Measurements from ENCODE around the gene ARFRP1. TPM values are rescaled to one million over a fixed set of nuclear protein-coding genes. Genes with fewer than 3 reads are reported as not detected.

Gene ARFRP1
- polyA plus RNA-seq, 3 donors: 18.2 to 31.1 (median 20.7) TPM

DNA sequence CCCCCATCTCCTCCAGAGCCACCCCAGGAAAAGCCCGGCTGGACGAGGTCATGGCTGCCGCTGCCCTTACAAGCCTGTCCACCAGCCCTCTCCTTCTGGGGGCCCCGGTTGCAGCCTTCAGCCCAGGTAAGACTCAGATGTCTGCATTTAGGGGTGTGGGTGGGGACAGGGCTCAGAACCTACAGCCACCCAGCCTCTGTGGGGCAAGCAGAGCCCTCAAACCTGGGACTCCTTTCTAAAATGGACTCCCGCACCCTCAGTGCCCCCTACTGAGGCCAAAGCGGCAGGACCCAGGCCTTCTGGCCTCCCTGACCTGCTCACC, 33.5 kb upstream of the ARFRP1 start:
- H3K4me3 ChIP-seq (replicated peaks in 1 of 3; ENCODE audit: low read depth in 2 of 3, low read length in 3 of 3): peak overlapping the region in 1 of 3 experiments; percentile 83
- no peaks in the 10 kb centered on the region for H3K9me3 ChIP-seq (replicated peaks in 1 of 2; ENCODE audit: control insufficient read depth in 1 of 2, insufficient read depth in 1 of 2, low read length in 2 of 2)
- H3K27ac Mint-ChIP-seq: no peak overlapping the region
- no peak overlapping the region for H3K27ac ChIP-seq (ENCODE audit: low read depth in 1 of 2, low read length in 2 of 2)
- peak overlapping the region; percentile 78 for H2AFZ ChIP-seq (ENCODE audit: insufficient read depth, low read depth, low read length, poor library complexity, severe bottlenecking)
- no peak for DNase-seq
- H3K27me3 ChIP-seq (ENCODE audit: control insufficient read depth in 2 of 2, insufficient read depth in 2 of 2, low read length in 2 of 2): peaks cover 8 to 21% of the 10 kb centered on the region in 2 donors
- peak overlapping the region in 1 of 2 donors; percentile 46 for H3K4me3 Mint-ChIP-seq
- H4K20me1 ChIP-seq (ENCODE audit: insufficient read depth, low read length): peaks cover 31% of the 10 kb centered on the region
- peaks cover 0 to 9% of the 10 kb centered on the region in 2 donors for H3K36me3 ChIP-seq (replicated peaks in 1 of 2; ENCODE audit: control insufficient read depth in 1 of 2, insufficient read depth in 2 of 2, low read length in 2 of 2)
- peaks cover 12 to 26% (median 19%) of the 10 kb centered on the region in 3 donors for H3K27me3 Mint-ChIP-seq (ENCODE audit: low read depth in 3 of 3)
- peaks cover 7% of the 10 kb centered on the region for H3K79me2 ChIP-seq (ENCODE audit: insufficient read depth, low read length)
- peaks cover 0 to 4% (median 0%) of the 10 kb centered on the region in 7 donors for H3K9me3 Mint-ChIP-seq
- 100% methylated on average over 2 of the region's 6 CpGs for WGBS (ENCODE audit: insufficient coverage)
- peaks cover 35 to 46% of the 10 kb centered on the region in 2 donors for H3K4me1 ChIP-seq (ENCODE audit: control insufficient read depth in 1 of 2, insufficient read depth in 2 of 2, low read length in 2 of 2)
- TF ChIP-seq, protein P1, sequence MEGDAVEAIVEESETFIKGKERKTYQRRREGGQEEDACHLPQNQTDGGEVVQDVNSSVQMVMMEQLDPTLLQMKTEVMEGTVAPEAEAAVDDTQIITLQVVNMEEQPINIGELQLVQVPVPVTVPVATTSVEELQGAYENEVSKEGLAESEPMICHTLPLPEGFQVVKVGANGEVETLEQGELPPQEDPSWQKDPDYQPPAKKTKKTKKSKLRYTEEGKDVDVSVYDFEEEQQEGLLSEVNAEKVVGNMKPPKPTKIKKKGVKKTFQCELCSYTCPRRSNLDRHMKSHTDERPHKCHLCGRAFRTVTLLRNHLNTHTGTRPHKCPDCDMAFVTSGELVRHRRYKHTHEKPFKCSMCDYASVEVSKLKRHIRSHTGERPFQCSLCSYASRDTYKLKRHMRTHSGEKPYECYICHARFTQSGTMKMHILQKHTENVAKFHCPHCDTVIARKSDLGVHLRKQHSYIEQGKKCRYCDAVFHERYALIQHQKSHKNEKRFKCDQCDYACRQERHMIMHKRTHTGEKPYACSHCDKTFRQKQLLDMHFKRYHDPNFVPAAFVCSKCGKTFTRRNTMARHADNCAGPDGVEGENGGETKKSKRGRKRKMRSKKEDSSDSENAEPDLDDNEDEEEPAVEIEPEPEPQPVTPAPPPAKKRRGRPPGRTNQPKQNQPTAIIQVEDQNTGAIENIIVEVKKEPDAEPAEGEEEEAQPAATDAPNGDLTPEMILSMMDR (IDR thresholded peaks at IDR 0.05): no peak
- peaks cover 3 to 8% of the 10 kb centered on the region in 2 donors for H3K36me3 Mint-ChIP-seq
- peak overlapping the region; percentile 61 for H3K9ac ChIP-seq (ENCODE audit: insufficient read depth, low read length, poor library complexity, severe bottlenecking)
- H3K4me2 ChIP-seq (replicated peaks; ENCODE audit: extremely low read depth, low read length, poor library complexity, severe bottlenecking): peak overlapping the region; percentile 93
- H3K4me1 Mint-ChIP-seq: peaks cover 16% of the 10 kb centered on the region
- intact Hi-C loops (cut with micrococcal nuclease): loop anchor here in 1 of 2 donors (2.0 to 5.0 kb wide), 3 partner anchors 33 to 121 kb away; partner anchors contain the start of genes ABHD16B, RTEL1 and ZGPAT

DNA sequence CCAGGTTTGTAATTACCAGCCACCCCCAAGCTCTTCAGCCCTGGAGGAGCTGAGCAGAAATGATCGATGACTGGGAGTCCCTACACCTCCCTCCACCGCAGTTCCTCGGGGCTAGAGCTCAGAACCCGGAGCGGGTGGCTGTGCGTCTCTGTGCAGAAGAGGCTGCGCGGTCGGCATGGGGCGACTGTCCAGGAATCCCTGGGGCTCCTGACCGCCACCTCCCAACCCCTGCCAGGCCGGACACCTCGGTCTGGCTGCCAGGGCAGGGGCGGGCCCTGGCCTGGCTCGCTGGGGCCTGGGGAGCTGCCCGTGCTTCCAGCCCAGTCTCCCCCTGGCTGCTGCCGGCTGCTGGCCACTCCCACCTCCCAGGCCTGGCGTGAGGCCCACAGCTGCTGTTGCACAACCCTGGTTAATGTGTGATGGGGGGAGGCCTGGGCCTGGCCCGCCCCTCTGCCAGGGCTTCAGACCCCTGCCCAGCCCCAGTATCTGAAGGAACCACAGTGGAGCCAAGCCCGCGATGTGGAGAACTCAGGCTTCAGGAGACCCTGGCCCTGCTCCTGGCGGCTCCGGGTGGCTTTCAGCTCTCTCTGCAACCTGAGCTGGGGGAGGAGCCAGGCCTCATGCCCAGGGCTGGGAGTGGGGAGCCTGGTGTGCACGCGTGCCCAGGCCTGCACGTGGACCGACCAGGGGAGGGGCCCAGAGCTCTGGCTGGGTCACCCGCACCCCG, 33.0 kb upstream of the ARFRP1 start:
- H3K27me3 ChIP-seq (ENCODE audit: control insufficient read depth in 2 of 2, insufficient read depth in 2 of 2, low read length in 2 of 2): peaks cover 8 to 26% of the 10 kb centered on the region in 2 donors
- peaks cover 17 to 32% (median 24%) of the 10 kb centered on the region in 3 donors for H3K27me3 Mint-ChIP-seq (ENCODE audit: low read depth in 3 of 3)
- H3K4me2 ChIP-seq (replicated peaks; ENCODE audit: extremely low read depth, low read length, poor library complexity, severe bottlenecking): peak overlapping the region; percentile 93
- H3K9ac ChIP-seq (ENCODE audit: insufficient read depth, low read length, poor library complexity, severe bottlenecking): peak overlapping the region; percentile 61
- peaks cover 0 to 4% (median 0%) of the 10 kb centered on the region in 7 donors for H3K9me3 Mint-ChIP-seq
- peaks cover 8% of the 10 kb centered on the region in 2 donors for H3K36me3 Mint-ChIP-seq
- H4K20me1 ChIP-seq (ENCODE audit: insufficient read depth, low read length): peaks cover 36% of the 10 kb centered on the region
- peaks cover 1 to 14% of the 10 kb centered on the region in 2 donors for H3K36me3 ChIP-seq (replicated peaks in 1 of 2; ENCODE audit: control insufficient read depth in 1 of 2, insufficient read depth in 2 of 2, low read length in 2 of 2)
- H3K4me1 Mint-ChIP-seq: peaks cover 21% of the 10 kb centered on the region
- H3K4me3 ChIP-seq (replicated peaks in 1 of 3; ENCODE audit: low read depth in 2 of 3, low read length in 3 of 3): peak overlapping the region; percentile 58 to 83 (median 59)
- H2AFZ ChIP-seq (ENCODE audit: insufficient read depth, low read depth, low read length, poor library complexity, severe bottlenecking): peak overlapping the region; percentile 78
- no peaks in the 10 kb centered on the region for H3K9me3 ChIP-seq (replicated peaks in 1 of 2; ENCODE audit: control insufficient read depth in 1 of 2, insufficient read depth in 1 of 2, low read length in 2 of 2)
- peak overlapping the region; percentile 62 to 71 for H3K4me3 Mint-ChIP-seq
- TF ChIP-seq, protein P1 (IDR thresholded peaks at IDR 0.05): no peak
- H3K4me1 ChIP-seq (ENCODE audit: control insufficient read depth in 1 of 2, insufficient read depth in 2 of 2, low read length in 2 of 2): peaks cover 35 to 47% of the 10 kb centered on the region in 2 donors
- H3K27ac ChIP-seq (ENCODE audit: low read depth in 1 of 2, low read length in 2 of 2): peak overlapping the region; percentile 26 to 36
- peak; percentile 64 to 68 (median 64) for DNase-seq
- H3K79me2 ChIP-seq (ENCODE audit: insufficient read depth, low read length): peaks cover 7% of the 10 kb centered on the region
- intact Hi-C loops (cut with micrococcal nuclease): loop anchor here in 1 of 2 donors (2.0 to 5.0 kb wide), 3 partner anchors 32 to 122 kb away; partner anchors contain the start of genes ABHD16B, RTEL1 and ZGPAT
- 4% methylated on average over 22 of the region's 29 CpGs for WGBS (ENCODE audit: insufficient coverage)
- H3K27ac Mint-ChIP-seq: peak overlapping the region in 1 of 7 donors; percentile 36

All from CD14-positive monocyte (primary cell).